ENCODE results near the gene TMEFF2.
"Not testable (repeated sequence)": the region's sequence is repeated elsewhere in the genome, so short reads cannot be mapped to it uniquely, and the experiment has no call there.

Gene TMEFF2

DNA sequence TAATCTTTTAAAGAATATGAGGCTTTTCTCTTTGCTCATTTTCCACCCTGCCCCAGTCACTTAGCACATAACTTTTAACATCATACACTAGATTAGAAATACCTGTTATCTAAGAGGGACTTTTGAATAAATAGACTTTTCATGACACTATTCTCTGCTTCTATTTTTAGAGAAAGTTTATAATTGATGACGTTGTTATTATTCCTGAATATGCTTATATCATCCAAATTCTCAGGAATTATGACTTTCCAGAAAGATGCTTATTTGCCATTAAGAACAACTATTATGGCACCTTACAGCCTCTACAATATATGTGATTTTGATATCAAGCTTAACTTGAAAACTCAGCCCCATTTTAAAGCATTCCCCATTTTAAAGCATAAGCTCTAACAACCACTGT is 11.4 kb downstream of the TMEFF2 start:
- DNase-seq (ENCODE audit: low read depth) = no peak

DNA sequence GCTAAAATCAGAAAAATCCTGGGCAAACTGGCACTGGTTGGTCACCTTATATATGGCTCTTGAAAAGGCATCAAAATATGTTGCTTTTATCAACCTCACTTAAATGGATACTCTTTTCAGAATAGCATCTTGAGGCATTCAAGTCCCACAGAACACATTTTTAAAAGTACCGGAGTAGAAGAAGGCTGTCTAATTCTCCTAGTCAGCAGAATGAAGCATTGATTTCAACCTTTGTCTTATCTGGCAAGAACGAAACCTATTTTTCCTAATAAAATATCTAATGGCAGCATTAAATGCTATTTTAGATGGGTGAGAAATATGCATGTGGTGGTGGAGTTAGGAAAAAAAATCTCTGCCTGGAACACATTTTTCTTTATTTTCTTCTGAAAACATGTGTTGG is 27.8 kb downstream of the TMEFF2 start:
- DNase-seq (ENCODE audit: low read depth) = no peak

DNA sequence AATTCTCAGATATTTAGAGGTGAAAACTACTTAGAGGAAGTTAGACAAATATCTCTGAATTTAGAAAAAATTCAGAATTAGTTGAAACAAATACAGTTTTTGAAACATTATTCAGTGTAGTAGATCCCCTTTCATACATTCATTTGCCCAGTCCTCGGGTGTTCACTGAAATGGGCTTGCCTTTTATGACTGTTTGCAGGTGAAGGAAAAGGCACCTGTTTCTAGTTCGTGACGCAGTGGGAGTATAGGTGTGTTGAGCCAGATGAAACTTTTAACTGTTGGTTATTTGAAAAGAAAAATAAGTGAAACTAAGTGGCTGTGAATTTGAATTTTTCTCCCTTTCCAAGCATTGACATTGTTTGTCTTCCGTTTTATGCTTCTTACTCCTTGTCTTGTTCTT is 28.9 kb downstream of the TMEFF2 start:
- DNase-seq (ENCODE audit: low read depth) = no peak

DNA sequence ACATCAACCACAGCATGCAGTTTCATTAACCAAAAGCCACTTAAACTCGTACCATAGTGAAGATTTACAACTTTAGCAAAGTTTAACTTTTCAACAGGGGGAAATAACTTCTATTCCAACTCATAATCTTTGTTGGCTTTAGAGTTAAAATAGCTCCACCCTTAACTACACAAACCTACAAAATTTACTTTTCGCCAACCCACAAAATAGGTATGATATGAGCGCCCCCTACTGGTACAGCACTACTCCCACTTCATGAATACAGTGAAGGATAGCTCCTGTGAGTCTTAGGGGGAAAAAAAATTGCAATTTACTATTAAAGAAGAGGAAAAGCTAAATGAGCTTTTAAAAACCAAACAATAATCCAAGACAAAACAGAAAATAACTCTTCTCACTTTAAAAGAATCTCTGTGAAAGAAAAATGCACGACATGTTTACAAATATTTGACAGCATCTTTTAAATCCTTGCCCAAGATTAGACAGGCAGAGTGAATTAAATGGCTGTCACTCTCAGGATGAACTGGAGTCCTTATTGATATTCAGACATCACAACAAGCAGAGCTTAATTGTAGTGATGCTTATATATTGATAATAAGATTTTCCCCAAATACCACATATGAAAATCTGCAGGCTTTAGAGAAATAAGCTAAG is 32.2 kb downstream of the TMEFF2 start:
- DNase-seq (ENCODE audit: low read depth) = peak; percentile 64

DNA sequence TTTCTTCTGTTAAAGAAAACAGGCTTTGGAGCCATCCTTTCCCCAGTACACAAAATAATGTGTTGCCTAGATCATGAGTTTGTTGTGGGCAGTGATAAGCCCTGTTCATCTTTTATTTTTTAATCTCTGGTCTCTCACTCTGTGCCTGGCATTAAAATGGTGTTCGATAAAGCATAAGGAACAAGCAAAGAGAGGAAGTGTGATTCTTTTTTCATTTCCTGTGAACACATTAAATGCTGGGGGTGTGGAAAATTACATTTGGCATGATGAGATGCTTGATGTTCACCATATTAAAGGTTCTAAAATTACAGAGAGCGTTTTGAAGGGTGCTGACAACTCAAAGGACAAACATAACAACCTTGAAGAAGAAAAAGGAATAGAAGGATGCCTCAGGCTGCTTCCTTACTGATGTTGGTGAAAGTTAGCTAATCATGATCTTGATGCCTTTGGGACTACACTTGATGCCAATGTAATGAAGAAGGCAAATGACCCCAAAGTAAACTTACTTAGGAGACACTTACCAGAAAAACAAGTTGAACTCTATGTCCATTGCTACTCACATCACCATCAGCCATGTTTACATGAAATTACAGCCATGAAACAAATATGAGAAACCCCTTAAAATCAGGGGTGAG is 33.0 kb downstream of the TMEFF2 start:
- no peak for DNase-seq (ENCODE audit: low read depth)

DNA sequence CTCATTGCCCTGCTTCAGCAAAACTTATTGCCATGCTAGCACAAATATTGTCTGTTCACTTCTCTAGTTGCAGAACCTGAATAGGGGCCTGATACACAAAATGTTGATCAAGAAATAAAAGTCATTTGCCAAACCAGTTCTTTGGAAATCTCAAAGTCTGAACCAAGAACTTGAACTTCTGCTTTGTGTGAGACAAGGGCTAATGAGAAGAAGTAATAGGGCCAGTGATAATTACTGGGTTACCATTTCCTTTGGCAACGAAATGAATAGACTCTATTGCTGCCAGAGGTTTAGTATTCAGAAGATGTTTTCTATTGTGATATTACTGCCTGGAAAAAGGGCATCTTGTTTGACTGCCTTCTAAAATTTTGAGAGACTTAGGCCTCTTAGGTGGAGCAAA is 35.0 kb downstream of the TMEFF2 start:
- no peak for DNase-seq (ENCODE audit: low read depth)

DNA sequence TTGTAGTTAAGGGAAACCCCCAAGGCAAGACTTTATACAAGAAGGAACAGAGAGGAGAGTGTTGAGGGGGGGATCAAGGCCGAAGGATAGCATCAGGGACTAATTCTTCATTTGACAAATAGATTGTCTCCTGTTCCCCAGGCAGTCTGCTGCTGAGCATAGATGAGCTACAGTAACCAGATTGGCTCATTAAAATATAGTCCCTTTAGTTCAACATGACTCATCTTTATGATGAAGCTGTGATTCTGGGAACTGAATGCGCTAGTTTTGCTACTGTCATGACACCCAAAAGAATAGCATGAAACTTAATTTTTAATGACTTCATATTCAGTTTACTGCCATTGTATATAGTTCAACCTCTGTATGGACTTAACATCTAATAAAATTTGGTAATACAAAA is 35.5 kb downstream of the TMEFF2 start:
- no peak for DNase-seq (ENCODE audit: low read depth)

DNA sequence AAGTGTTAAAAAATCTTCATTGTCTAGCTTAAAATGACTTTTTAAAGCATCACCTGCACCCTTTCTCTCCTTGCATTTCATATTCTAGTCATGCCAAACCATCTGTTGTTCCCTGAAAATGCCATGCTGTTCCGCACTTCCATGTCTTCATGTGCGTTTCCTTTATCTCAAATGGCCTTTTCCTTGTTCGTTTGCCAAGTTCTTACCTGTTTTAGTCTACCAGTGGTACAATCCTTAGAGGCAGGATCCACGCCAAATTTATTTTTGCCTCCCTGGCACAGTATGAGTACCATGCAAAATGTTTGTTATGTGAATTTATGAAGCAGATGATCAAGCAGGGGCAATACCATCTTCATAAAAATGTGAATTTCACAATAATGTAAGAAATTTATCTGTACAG is 37.0 kb downstream of the TMEFF2 start:
- DNase-seq (ENCODE audit: low read depth) = no peak

DNA sequence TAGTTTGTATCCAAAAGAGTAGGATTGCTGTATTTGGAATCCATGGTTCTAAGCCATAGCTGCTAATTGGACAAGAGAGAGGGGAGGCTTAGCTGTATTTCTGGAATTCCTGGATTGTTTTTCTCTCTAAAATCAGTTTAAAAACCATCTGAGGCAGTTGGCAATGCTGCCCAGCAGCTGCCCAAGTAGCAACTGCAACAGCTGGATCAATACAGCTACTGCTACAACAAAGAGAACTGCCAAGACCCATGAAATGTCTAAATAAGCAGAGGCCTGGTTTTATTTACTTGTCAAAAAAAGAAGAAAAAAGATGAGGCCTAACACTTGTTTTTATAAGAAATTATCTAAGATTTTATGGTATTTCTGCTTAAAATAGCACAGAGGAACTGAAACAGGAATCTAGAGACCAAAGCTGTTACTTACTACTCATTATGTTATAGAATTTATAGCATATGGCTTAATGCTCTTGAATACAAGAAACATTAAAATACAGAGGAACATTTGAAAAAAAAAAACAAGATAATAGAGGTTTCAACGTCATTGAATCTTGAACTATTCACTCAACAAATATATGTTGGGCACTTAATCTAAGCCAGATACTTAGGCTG is 39.1 kb downstream of the TMEFF2 start:
- no peak for DNase-seq (ENCODE audit: low read depth)

DNA sequence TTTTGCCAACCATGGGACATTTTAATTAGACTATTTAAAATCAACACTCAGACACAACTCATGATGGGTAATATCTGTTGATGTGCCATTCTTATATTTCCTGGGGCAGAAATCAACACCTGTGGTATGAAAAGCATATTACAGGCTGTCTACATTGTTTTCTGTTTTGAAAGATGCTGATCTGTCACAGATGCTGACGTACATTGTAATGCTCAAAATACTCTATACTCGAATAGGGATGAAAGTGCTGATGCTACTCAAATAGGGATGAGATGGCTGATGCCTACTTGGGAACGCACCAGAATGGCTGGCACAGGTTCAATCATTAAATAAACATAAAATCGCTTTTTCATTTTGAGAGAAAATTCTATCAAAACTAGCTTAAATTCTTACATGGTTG is 41.2 kb downstream of the TMEFF2 start:
- DNase-seq (ENCODE audit: low read depth) = no peak

DNA sequence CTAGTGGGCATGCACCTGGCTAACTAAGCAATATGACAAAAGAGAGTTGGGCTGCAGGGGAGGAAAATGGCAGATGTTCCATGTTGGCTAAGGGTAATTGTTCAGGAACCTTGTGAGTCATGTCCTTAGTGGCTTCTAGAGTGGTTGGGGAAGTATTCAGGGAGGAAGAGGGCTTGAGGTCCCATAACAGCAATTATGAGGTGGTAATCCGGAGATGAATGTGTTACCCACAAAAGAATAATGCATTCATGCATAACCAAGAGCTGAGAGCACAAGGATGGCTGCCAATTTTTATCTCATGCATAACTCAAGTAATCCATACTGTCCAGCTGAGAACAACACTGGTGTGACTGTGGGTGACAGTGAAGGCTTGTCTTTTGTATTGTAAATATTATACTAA is 42.9 kb downstream of the TMEFF2 start:
- DNase-seq (ENCODE audit: low read depth) = no peak

DNA sequence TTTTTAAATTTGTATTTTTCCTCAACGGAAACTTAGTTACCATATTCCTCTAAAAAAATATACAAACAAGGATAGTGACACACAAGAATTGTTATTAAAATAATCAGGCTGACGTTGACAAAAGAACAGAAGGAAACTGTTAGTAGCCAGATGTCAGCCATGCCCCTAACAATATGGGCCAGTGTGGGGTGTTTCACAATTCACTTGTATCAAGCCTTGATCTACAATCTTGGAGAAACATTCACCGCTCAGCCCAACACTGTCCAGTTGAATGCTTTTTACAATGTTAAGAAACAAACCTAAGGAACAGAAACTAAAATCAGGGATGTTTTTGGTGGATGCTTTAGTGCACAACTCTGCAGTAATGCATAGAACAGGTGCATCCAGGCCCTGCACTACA is 44.6 kb downstream of the TMEFF2 start:
- peak; percentile 24 for DNase-seq (ENCODE audit: low read depth)

DNA sequence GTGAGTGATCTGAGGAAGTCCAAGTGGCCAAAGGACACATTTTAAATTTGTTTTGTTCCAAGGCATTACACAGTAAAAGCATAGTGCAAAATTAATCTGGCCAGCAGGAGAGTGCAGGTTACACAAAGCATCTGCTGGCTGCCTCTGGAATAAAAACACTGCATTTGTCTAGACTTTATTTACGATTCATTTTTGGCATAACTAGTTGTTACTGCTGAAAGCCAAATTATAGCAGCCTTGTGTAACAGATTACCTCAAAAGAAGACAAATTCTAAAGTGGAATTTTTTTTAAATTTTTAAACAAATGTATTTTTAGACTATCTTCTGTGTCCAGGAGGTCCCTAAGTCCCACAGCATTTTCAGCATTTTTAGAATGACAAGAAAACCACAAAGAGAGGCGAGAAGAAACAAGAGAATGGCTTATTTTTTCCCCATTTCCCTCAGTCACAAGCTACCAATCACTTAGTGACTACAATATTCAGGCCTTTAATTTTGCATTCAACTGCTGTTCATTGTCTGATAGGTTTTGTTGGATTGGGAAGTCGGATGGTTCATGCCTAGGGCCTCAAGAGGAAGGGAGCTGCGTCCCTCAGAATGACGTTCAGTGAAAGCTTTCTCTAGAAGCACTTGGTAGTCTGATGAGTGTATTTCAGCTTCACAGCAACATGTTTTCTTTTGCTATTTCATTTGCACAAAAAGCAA is 46.0 kb downstream of the TMEFF2 start:
- DNase-seq (ENCODE audit: low read depth) = no peak

DNA sequence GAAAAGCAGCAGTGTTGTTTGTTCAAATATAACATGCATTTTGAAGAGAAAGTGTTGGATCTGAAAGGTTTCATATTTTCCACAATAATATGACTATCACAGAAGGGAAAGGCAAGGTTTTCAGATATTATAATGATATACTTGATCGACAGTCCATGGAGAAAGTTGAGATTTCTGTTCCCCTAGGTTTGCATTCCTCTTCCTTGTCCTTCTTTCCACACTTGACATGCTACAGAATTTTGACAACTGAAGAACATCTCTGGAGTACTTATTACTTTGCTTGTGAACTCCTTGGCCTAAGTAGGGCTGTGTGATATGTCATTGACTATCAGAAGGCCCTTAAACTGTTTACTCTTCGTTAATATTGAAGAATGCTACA is 46.5 kb downstream of the TMEFF2 start:
- DNase-seq (ENCODE audit: low read depth) = no peak

DNA sequence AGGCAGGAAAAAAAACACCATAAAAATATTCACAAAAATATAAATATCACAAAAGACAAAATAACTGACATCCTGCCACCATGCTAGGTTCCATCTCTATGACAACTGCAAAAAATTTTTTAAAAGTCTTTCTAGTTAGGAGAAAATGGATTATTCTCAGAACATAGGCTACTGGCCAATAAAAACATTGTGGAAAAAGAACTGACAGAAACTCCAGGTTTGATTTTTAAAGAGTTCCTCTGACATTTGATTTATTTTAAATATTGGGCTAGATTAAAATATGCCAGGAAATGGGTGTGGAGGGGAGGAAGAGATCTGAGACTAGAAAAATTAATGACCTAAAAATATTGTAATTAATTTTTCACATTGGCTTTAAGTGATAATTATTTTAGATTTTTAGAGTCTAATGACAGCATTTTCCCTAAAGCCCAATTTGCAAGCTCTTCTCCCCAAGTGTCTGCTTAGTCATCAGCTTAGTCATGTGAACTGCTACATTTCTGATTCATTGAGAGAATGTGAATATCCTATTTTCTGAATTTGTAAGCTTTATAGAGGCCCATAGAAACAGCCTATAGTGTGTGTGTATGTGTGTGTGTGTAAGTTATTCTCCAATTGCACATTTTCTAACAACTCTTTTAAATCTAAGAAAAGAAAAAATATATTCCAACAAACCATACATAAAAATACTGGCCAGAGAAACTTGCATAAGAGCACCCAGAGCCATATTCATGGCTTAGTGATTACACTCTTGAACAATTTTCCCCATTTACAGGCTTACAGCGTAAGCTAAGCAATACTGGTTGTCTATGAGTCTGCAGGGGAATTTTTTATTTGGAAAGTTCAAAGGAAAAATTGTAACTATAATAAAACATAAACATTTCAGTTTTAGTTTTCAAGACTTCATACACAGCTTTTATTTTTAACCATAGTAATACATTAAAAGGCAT is 48.4 kb downstream of the TMEFF2 start:
- peak; percentile 24 for DNase-seq (ENCODE audit: low read depth)

DNA sequence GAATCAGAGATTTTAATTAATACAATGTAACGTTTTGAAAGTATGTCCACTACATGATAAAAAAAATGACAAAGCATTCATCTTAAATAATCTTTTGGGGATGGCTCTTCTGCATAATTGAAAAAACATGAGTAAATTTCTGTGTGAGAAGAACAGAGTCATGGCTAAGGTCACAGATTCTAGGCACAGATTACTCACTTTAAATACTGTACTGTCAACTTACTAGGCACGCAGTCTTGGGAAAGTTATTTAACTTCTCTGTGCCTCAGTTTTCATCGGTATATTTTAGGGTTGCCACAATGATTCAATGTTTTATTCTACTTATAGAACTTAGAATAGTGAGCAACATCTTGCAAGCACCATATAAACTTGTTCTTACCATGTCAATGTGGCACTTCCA is 49.2 kb downstream of the TMEFF2 start:
- no peak for DNase-seq (ENCODE audit: low read depth)

DNA sequence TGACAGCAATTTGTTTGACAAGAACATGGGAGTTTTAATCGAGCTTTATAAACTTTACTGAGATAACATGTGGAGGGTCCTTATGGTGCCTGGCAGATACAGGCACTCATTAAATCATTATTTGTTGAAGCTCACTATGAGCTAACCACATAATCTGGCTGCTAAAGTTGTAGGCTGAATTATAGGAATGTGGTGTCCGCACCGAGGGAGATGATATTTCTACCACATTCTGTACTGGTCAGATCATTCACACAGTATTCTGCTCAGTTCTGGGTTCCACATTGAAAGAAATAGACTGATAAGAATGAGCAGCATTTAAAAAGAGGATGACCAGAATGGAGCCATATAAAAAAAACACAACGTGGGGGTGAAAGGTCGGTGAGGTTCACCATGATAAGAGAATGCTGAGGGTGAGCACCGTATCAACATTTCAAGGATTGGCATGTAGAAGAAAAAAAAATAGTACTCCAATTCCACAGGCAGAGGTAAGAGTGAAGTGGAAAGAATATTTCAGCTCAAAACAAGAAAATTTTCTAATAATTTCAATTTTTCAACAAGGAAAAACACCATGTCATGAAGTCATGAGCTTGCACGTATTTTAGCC is 54.4 kb downstream of the TMEFF2 start:
- no peak for DNase-seq (ENCODE audit: low read depth)

DNA sequence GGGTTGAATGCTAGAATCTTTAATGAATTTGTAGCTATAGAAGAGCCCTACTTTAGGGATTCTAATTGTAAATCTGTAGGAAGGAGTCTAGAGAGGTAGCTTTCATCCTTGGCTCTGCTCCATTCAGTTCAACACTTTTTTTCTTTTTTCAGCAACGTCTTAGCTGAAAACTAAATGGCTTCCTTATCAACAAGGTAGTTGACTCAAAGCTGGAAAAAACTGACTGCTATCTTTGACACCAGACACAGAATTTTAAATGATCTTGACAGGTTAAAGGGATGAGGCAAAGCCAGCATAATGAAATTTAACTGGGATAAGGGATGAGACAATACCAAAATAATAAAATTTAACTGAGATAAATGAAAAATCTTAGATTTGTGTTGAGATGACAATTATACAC is 54.9 kb downstream of the TMEFF2 start:
- no peak for DNase-seq (ENCODE audit: low read depth)

DNA sequence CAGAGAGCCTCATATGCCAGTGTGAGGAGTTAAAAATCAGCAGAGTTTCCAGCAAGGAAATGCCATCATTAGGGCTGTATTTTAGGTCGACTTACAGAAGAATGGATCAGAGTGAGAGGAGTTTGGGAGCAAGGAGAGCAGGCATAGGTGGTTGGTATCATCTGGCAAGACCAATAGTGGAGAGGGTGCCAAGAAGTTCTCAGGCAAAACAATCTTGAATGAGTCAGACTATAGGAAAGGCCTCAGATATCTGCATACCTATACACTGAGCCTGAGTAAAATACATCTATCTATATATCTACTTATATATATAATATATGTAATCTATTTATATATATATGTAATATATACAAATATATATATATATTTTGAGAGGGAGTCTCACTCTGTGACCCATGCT is 57.3 kb downstream of the TMEFF2 start:
- DNase-seq (ENCODE audit: low read depth) = no peak

DNA sequence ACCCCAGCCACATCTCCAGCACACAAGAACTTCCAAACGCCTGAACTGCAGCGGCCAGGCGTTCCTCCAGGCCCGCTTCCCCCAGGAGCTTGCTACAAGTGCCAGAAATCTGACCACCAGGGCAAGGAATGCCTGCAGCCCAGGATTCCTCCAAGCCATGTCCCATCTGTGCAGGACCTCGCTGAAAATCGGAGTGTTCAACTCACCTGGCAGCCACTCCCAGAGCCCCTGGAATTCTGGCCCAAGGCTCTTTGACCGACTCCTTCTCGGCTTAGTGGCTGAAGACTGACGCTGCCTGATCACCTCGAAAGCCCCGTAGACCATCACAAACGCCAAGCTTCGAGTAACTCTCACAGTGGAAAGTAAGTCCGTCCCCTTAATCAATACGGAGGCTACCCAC is 62.1 kb downstream of the TMEFF2 start:
- DNase-seq (ENCODE audit: low read depth) = not testable (repeated sequence)

DNA sequence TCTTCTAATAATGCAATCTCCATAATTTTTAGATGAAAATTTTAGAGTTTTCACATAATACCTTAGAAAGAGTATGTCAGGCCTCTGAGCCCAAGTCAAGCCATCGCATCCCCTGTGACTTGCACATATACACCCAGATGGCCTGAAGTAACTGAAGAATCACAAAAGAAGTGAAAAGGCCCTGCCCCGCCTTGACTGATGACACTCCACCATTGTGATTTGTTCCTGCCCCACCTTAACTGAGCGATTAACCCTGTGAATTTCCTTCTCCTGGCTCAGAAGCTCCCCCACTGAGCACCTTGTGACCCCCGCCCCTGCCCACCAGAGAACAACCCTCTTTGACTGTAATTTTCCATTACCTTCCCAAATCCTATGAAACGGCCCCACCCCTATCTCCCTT is 64.4 kb downstream of the TMEFF2 start:
- not testable (repeated sequence) for DNase-seq (ENCODE audit: low read depth)

DNA sequence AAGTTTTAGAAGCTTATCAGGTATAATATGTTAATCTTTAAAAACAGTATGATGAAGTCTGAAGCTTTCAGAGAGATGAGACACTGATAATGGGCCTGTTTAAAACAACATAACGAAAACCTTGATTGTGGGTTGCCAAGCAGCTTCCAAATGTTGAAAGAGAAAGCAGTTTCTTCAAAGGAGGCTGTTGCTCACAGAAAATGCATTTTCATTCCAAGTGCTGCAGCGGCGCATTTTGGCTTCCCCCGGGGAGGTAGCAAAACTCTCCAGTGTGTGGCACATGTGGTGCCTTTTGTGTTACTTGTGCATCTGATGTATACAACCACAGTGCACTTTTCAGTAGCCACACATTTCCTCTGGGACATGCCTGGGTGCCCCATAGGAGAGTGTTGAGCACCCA is 66.1 kb downstream of the TMEFF2 start:
- DNase-seq (ENCODE audit: low read depth) = no peak

Measured in fibroblast of the conjunctiva (primary cell).